ENCODE results near the gene ADARB1.

GRCh38 chr21:45202344-45202743 lies 128.0 kb downstream of the ADARB1 start:
- TF ChIP-seq CTCF (IDR thresholded peaks at IDR 0.05; ENCODE audit: insufficient read depth, low read length, poor library complexity, severe bottlenecking), result no peak
- no peak for TF ChIP-seq EZH2phosphoT487 (conservative IDR thresholded peaks at IDR 0.05; ENCODE audit: low read length)

All from SU-DHL-6 (cell line).